SIG-M5 treated with dmso at 0.1 percent for 504 hours (cell line): ENCODE results near the gene ADAP1.

ENCODE experiments used
- DNase-seq: peaks from one replicate; lab custom pipeline; 2025; ENCODE audit not compliant: unreplicated experiment; lab: John Stamatoyannopoulos, UW

The ADAP1 gene

GRCh38 chr7:896346-897075, 58.0 kb downstream of the ADAP1 start:
- DNase-seq, result no peak

DNA sequence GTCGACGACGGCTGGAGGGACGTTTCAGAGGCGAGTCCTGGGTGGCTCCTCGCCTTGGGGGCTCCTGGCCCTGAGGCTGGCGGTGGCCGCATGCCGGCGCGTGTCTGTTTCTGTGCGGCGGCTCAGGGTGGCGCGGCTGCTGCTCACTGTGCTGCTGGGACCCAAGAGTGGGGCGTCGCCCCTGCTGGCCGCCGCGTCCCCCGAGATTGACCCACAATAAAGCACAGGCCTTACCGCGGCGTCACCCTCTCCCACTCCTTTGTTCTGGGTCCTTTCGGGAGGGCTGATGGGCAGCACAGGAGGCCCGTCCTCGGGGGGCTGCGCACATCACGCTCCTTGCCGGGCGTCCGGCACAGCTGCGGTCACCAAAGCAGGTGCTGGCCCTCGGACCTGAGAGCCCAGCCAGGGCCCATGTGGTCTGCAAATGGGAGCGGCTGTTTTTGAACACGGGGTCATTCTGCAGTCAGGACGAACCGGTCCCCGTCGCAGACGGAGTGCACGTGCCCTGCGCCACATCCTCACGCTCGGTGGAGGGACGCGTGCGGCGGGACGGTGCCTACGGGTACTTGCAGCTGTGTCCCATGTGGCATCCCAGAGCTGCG, 58.9 kb downstream of the ADAP1 start:
- DNase-seq, result no peak

GRCh38 chr7:894927-895450, 59.5 kb downstream of the ADAP1 start:
- no peak for DNase-seq

GRCh38 chr7:894164-894867, 60.2 kb downstream of the ADAP1 start:
- DNase-seq, result no peak

GRCh38 chr7:893686-894085, 60.8 kb downstream of the ADAP1 start:
- no peak for DNase-seq

DNA sequence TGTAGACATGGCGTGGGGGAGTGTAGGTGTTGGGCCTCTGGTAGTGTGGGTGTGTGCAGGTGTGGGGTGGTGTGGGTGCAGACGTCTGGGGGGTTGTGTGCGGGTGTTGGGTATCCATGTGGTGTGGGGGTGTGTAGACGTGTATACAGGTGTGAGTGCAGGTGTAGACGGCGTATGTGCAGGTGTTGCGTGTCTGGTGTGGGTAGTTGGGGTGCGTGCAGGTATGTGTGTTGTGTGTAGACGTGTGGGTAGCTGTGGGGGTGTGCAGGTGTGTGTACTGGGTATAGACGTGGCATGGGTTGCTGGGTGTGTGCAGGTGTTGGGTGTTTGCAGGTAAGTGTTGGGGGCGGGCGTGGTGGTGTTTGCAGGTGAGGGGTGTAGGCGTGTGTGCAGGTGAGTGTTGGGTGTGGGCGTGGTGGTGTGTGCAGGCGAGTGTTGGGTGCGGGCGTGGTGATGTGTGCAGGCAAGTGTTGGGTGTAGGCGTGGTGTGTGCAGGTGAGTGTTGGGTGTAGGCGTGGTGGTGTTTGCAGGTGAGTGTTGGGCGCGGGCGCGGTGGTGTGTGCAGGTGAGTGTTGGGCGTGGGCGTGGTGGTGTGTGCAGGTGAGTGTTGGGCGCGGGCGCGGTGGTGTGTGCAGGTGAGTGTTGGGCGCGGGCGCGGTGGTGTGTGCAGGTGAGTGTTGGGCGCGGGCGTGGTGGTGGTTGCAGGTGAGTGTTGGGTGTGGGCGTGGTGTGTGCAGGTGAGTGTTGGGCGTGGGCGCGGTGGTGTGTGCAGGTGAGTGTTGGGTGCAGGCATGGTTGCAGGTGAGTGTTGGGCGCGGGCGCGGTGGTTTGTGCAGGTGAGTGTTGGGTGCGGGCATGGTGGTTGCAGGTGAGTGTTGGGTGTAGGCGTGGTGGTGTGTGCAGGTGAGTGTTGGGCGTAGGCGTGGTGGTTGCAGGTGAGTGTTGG, 61.6 kb downstream of the ADAP1 start:
- DNase-seq, result no peak

- no peak for DNase-seq
Measured at GRCh38 chr7:891805-892204, 62.7 kb downstream of the ADAP1 start.

- DNase-seq, result no peak
Measured at GRCh38 chr7:891291-891690, 63.2 kb downstream of the ADAP1 start.

DNA sequence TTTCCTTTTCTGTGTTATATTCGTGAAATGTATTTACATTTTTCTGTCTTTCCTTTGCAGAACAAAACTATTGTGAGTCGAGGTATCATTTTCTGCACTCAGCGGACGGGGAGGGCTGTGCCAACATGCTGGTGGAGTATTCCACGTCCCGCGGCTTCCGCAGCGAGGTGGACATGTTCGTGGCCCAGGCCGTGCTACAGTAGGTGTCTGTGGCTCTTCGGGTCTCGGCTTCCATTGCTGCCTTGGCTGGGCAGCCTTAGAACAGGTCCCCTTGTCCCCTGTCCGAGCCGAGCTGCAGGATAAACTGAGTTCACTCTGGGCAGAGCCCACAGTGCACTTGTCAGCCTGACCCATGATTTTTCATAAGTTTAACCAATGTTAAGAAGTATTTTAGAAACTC, 63.6 kb downstream of the ADAP1 start:
- DNase-seq, result no peak

DNA sequence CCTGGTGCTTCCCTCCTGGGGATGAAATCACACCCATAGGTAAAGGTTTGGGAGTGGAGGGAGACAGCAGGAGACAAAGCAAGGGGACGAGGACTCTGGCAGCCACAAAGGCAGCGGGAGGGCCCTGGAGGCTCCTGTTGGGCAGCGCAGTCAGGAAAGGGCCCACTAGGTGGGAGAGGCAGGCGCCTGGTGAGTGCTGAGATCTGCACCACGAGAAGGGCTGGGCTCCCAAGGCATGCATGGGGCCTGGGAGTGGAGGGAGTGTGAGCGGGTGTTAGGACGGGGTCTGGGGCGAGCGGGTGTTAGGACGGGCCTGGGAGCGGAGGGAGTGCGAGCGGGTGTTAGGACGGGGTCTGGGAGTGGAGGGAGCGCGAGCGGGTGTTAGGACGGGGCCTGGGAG, 65.1 kb downstream of the ADAP1 start:
- no peak for DNase-seq

DNA sequence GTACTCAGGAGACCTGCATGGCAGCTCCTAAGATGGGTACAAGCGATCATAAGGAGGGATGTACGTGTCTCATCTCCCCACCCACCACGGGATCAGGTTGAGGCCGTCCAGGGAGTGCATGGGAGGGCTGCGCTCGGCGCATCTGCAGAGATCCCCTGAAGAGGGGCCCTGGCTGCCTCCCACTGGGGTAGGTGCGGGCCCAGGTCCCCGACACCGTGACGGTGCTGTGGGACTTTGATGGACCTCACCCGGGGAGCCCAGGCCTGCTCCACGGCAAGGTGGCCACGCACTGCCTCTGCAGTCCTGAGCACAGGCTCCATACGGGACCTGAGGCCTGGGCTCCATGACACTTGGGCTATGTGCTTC, 65.5 kb downstream of the ADAP1 start:
- no peak for DNase-seq

GRCh38 chr7:888081-889024, 66.1 kb downstream of the ADAP1 start:
- no peak for DNase-seq

DNA sequence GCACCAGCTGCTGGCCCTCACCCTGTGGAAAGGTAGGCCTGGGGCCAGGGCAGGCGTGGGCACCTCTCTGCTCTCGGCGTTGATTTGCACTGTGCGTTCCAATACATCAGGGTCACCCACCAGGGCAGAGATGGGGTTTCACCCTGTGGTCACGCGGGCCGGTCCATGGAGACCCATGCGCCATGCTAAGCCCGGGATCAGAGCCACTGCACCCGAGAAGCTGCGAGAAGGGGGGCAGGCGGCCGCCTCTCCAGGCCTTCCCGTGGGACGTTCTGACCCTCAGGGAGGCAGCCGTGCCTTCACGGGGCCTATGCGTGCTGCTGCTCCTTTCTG, 67.0 kb downstream of the ADAP1 start:
- DNase-seq, result no peak

GRCh38 chr7:886626-887487, 67.6 kb downstream of the ADAP1 start:
- no peak for DNase-seq

GRCh38 chr7:885893-886625, 68.4 kb downstream of the ADAP1 start:
- no peak for DNase-seq

DNA sequence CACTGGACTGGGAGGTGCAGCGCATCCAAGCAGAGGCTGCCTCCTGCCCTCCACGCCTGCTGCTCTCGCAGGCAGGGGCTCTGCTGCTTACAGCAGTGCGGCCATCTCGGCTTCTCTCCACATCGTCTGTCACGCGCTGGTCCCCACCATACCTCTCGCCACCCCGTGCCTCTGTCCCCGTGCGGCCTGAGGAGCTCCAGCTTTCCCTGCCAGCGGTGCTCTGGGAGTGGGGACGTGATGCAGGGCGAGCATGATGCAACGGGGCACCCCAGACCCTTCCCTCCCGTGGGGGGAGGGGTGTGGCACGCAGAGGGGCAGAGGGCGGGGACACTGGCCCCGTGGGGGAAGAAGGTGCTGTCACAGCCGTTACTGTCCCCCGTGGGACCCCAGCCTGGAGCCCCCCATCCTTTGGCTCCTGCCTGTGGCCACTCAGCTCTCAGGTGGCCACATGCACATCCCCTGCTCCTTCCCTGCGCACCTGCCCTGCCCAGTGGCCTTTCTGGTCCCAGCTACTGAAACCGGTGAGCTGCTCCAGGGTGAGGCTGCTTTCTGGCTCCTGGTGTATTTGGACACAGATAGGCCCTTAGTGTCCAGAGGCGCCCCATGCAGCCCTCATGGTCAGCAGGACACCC, 69.1 kb downstream of the ADAP1 start:
- DNase-seq, result no peak

DNA sequence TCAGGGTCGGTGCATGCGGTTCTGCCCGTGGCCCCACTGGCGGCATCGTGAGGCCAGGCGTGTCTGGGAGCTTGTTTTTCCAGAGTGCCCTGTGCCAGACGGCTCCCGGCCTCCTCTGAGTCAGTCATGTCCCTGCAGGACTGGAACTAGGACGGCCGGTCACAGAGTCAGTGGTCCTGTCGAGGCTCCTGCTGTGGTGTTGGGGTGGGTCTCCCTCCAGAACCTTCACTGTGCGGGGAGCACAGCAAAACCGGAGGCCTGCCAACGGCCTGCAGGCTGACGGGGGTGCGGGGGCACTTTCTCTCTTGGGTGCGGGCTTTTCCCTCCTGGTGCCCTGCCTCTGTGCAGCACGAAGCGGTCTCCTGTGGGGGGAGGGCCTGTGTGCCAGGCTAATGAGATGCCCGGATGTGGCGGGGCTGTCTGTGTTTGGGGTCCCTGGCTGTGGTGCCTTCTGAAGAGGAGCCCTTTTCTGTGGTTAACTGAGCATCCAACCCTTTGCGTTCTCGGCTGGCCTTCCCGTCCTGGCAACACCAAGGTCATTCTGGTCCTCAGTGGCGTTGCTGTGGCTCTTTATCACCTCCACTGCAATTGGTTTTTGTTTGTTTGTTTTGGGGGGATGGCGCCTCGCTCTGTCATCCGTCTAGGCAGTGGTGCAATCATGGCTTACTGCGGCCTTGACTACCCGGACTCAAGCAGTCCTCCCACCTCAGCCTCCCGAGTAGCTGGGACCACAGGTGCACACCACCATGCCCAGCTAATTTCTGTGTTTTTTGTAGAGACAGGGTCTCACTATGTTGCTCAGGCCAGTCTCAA, 70.1 kb downstream of the ADAP1 start:
- no peak for DNase-seq
